ENCODE results near the gene HOXB1. TPM values are rescaled to one million over a fixed set of nuclear protein-coding genes. Genes with fewer than 3 reads are reported as not detected.

The HOXB1 gene
- polyA plus RNA-seq, 1 donor (not counting 4 experiments of a cell fraction or from before 2014, with no cell fraction given), result not detected

- no peaks in the 10 kb centered on the region for H3K79me2 ChIP-seq (ENCODE audit: control insufficient read depth, insufficient read depth, low read length)
- H2AFZ ChIP-seq (ENCODE audit: control insufficient read depth, low read length), result no peak overlapping the region
- no peak overlapping the region for H3K27ac ChIP-seq (ENCODE audit: control insufficient read depth, insufficient read depth, low read length)
- H3K4me2 ChIP-seq (ENCODE audit: control insufficient read depth, extremely low read depth, insufficient read depth, low read depth, low read length), result no peak overlapping the region
- FAIRE-seq, result no peak
- no peaks in the 10 kb centered on the region for H4K20me1 ChIP-seq (ENCODE audit: control insufficient read depth, extremely low read depth, insufficient read depth, low read length)
- dilution Hi-C loops (cut with MboI; ENCODE audit: extremely low pct_ligation_motif_present, low sequenced_read_pairs), result no loop called here
- H3K4me1 ChIP-seq (ENCODE audit: control insufficient read depth, extremely low read depth, insufficient read depth, low read length), result no peaks in the 10 kb centered on the region
- no peak for DNase-seq (ENCODE audit: low read depth, low spot score)
- H3K9me1 ChIP-seq (ENCODE audit: control insufficient read depth, extremely low read depth, insufficient read depth, low read length), result no peaks in the 10 kb centered on the region
- H3K4me3 ChIP-seq (ENCODE audit: control insufficient read depth in 2 of 3, extremely low read depth in 1 of 3, insufficient read depth in 2 of 3, low read depth in 1 of 3, low read length in 3 of 3), result no peak overlapping the region
- H3K9me3 ChIP-seq (ENCODE audit: control insufficient read depth, low read depth, low read length), result no peaks in the 10 kb centered on the region
- H3K36me3 ChIP-seq (ENCODE audit: control insufficient read depth in 2 of 2, extremely low read depth in 1 of 2, insufficient read depth in 2 of 2, low read length in 2 of 2), result no peaks in the 10 kb centered on the region
- no peak overlapping the region for H3K9ac ChIP-seq (ENCODE audit: control insufficient read depth, extremely low read depth, insufficient read depth, low read length)
- TF ChIP-seq, protein P1, sequence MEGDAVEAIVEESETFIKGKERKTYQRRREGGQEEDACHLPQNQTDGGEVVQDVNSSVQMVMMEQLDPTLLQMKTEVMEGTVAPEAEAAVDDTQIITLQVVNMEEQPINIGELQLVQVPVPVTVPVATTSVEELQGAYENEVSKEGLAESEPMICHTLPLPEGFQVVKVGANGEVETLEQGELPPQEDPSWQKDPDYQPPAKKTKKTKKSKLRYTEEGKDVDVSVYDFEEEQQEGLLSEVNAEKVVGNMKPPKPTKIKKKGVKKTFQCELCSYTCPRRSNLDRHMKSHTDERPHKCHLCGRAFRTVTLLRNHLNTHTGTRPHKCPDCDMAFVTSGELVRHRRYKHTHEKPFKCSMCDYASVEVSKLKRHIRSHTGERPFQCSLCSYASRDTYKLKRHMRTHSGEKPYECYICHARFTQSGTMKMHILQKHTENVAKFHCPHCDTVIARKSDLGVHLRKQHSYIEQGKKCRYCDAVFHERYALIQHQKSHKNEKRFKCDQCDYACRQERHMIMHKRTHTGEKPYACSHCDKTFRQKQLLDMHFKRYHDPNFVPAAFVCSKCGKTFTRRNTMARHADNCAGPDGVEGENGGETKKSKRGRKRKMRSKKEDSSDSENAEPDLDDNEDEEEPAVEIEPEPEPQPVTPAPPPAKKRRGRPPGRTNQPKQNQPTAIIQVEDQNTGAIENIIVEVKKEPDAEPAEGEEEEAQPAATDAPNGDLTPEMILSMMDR (optimal IDR thresholded peaks at IDR 0.05 in 1 of 3, IDR thresholded peaks at IDR 0.05 in 1 of 3, conservative IDR thresholded peaks at IDR 0.05 in 1 of 3; ENCODE audit: extremely low read depth in 1 of 3, insufficient read depth in 2 of 3, low read length in 3 of 3), result no peak
- no peak for TF ChIP-seq EZH2 (IDR thresholded peaks at IDR 0.05; ENCODE audit: low read length)
- peaks cover 38% of the 10 kb centered on the region for H3K27me3 ChIP-seq (ENCODE audit: control insufficient read depth, extremely low read depth, insufficient read depth, low read length)
These were observed 14.6 kb downstream of the HOXB1 start for GRCh38 chr17:48515925-48516900.

DNA sequence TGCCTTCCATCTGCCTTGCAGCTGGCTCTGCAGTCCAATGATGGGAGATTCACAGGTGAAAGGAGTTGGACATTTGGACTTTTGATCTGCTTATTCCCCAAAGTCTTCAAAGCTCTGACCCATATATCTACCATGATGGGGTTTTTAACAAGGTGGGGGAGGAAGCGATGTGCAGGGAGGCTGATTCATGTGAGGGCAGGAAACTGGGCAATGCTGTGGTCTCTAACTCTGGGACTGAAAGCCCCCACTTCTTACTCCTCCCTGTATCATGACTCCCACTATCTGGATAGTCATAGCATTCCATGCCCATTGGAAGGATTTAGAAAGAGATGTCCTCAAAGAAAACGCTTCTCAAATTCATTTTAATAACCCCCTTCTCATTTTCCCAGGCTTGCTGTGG lies 16.3 kb downstream of the HOXB1 start:
- TF ChIP-seq, protein P1 (optimal IDR thresholded peaks at IDR 0.05 in 1 of 3, IDR thresholded peaks at IDR 0.05 in 1 of 3, conservative IDR thresholded peaks at IDR 0.05 in 1 of 3; ENCODE audit: extremely low read depth in 1 of 3, insufficient read depth in 2 of 3, low read length in 3 of 3), result no peak
- TF ChIP-seq EZH2 (IDR thresholded peaks at IDR 0.05; ENCODE audit: low read length), result no peak
- FAIRE-seq, result no peak
- DNase-seq (ENCODE audit: low read depth, low spot score), result no peak
- Histone ChIP-seq H2AFZ (ENCODE audit: control insufficient read depth, low read length) (no peak overlapping the region), H3K27ac (ENCODE audit: control insufficient read depth, insufficient read depth, low read length) (no peak overlapping the region), H3K79me2 (ENCODE audit: control insufficient read depth, insufficient read depth, low read length) (no peaks in the 10 kb centered on the region), H3K27me3 (ENCODE audit: control insufficient read depth, extremely low read depth, insufficient read depth, low read length) (peaks cover 38% of the 10 kb centered on the region), H4K20me1 (ENCODE audit: control insufficient read depth, extremely low read depth, insufficient read depth, low read length) (no peaks in the 10 kb centered on the region), H3K4me2 (ENCODE audit: control insufficient read depth, extremely low read depth, insufficient read depth, low read depth, low read length) (no peak overlapping the region), H3K9me1 (ENCODE audit: control insufficient read depth, extremely low read depth, insufficient read depth, low read length) (no peaks in the 10 kb centered on the region), H3K4me1 (ENCODE audit: control insufficient read depth, extremely low read depth, insufficient read depth, low read length) (no peaks in the 10 kb centered on the region), H3K9me3 (ENCODE audit: control insufficient read depth, low read depth, low read length) (no peaks in the 10 kb centered on the region), H3K9ac (ENCODE audit: control insufficient read depth, extremely low read depth, insufficient read depth, low read length) (no peak overlapping the region), H3K4me3 (ENCODE audit: control insufficient read depth in 2 of 3, extremely low read depth in 1 of 3, insufficient read depth in 2 of 3, low read depth in 1 of 3, low read length in 3 of 3) (no peak overlapping the region), H3K36me3 (ENCODE audit: control insufficient read depth in 2 of 2, extremely low read depth in 1 of 2, insufficient read depth in 2 of 2, low read length in 2 of 2) (no peaks in the 10 kb centered on the region)
- dilution Hi-C loops (cut with MboI; ENCODE audit: extremely low pct_ligation_motif_present, low sequenced_read_pairs), result no loop called here

Data from keratinocyte (primary cell).